Measurements from ENCODE around the gene EGFR. TPM values are rescaled to one million over a fixed set of nuclear protein-coding genes. Genes with fewer than 3 reads are reported as not detected.

Gene EGFR
- total RNA-seq, 1 experiment from 2014 or later, result 50.0 TPM

- TF ChIP-seq EZH2phosphoT487 (IDR thresholded peaks at IDR 0.05; ENCODE audit: borderline replicate concordance, low read length) (no peak), CTCF (conservative IDR thresholded peaks at IDR 0.05; ENCODE audit: low read depth, low read length) (no peak), EZH2 (IDR thresholded peaks at IDR 0.05; ENCODE audit: low read length, unreplicated experiment) (no peak)
- Histone ChIP-seq H3K79me2 (ENCODE audit: low read length) (peaks cover 81% of the 10 kb centered on the region), H2AFZ (ENCODE audit: low read length) (no peak overlapping the region), H3K36me3 (ENCODE audit: low read depth, low read length) (peaks cover 6% of the 10 kb centered on the region), H3K4me1 (ENCODE audit: insufficient read depth, low read length) (peaks cover 35% of the 10 kb centered on the region), H3F3A (ENCODE audit: low read length, unreplicated experiment) (peaks cover 2% of the 10 kb centered on the region), H3K4me3 (ENCODE audit: low read length) (no peak overlapping the region), H3K27ac (ENCODE audit: low read length) (no peak overlapping the region), H3K9ac (ENCODE audit: low read length) (no peak overlapping the region), H3K9me3 (ENCODE audit: low read length) (no peaks in the 10 kb centered on the region), H4K20me1 (ENCODE audit: low read length) (no peaks in the 10 kb centered on the region), H3K9me2 (replicated peaks; ENCODE audit: low read length) (no peaks in the 10 kb centered on the region), H3K4me2 (ENCODE audit: low read length) (no peak overlapping the region), H3K27me3 (ENCODE audit: low read length) (no peaks in the 10 kb centered on the region)
- ChIA-PET POLR2A (ENCODE audit: unreplicated experiment) (no interaction called here), CTCF (no interaction called here)
- DNase-seq (no peak), ATAC-seq (no peak)
- no TSS peak for BruUV-seq (replicated peaks)
- intact Hi-C loops (cut with micrococcal nuclease), result no loop called here
Measured at GRCh38 chr7:55082228-55082603, 63.4 kb downstream of the EGFR start.

DNA sequence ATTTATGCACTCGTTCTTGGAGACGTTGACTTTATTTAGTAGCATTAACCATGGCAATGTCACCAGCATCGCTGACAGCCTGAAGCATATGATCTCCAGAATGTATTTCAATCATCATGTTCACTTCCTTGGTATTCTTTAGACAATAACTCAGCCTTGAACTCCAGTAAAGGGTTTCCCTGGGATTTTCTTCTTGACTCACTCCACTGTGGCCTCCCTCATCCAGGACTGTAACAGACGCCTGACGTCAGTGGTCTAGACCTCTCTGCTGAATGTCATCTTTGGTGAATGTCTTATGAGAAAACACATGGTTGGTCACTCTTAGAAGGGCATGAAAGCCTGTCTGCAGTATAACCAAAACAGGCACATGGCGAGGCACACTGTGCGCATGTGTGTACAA, 64.4 kb downstream of the EGFR start:
- Histone ChIP-seq H3K4me3 (ENCODE audit: low read length) (no peak overlapping the region), H3K27ac (ENCODE audit: low read length) (no peak overlapping the region), H3K27me3 (ENCODE audit: low read length) (no peaks in the 10 kb centered on the region), H3K79me2 (ENCODE audit: low read length) (peaks cover 81% of the 10 kb centered on the region), H3K9me3 (ENCODE audit: low read length) (no peaks in the 10 kb centered on the region), H3K9ac (ENCODE audit: low read length) (no peak overlapping the region), H3K4me2 (ENCODE audit: low read length) (no peak overlapping the region), H2AFZ (ENCODE audit: low read length) (no peak overlapping the region), H3K4me1 (ENCODE audit: insufficient read depth, low read length) (peaks cover 44% of the 10 kb centered on the region), H3K36me3 (ENCODE audit: low read depth, low read length) (peaks cover 10% of the 10 kb centered on the region), H4K20me1 (ENCODE audit: low read length) (no peaks in the 10 kb centered on the region), H3K9me2 (replicated peaks; ENCODE audit: low read length) (no peaks in the 10 kb centered on the region), H3F3A (ENCODE audit: low read length, unreplicated experiment) (peaks cover 4% of the 10 kb centered on the region)
- CTCF ChIA-PET, result no interaction called here
- no peak for TF ChIP-seq EZH2 (IDR thresholded peaks at IDR 0.05; ENCODE audit: low read length, unreplicated experiment)
- no peak for TF ChIP-seq EZH2phosphoT487 (IDR thresholded peaks at IDR 0.05; ENCODE audit: borderline replicate concordance, low read length)
- no peak for TF ChIP-seq CTCF (conservative IDR thresholded peaks at IDR 0.05; ENCODE audit: low read depth, low read length)
- no peak for DNase-seq
- intact Hi-C loops (cut with micrococcal nuclease), result no loop called here
- ATAC-seq, result no peak
- BruUV-seq (replicated peaks), result no TSS peak
- POLR2A ChIA-PET (ENCODE audit: unreplicated experiment), result no interaction called here

DNA sequence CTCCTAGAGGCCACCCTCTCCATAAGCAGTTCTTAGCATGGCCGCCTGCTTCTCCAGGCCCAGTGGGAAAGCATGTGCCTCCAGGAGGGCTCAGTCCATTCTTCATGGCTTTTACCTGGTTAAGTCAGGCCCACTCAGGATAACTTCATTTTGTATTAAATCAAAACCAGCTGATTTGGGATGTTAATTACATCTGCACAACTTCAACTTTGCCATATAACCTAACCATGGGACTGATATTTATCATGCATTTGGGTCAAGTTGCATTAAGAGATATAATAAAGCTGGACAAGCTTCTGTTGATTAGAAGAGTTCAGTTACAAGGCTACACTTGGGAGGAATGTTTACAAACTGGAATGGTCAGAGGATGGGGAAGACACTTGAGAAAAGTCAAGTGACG, 65.5 kb downstream of the EGFR start:
- H3K27ac ChIP-seq (ENCODE audit: low read length), result no peak overlapping the region
- ATAC-seq, result no peak
- no peak overlapping the region for H3K4me2 ChIP-seq (ENCODE audit: low read length)
- H3K79me2 ChIP-seq (ENCODE audit: low read length), result peaks cover 89% of the 10 kb centered on the region
- no TSS peak for BruUV-seq (replicated peaks)
- H3K4me3 ChIP-seq (ENCODE audit: low read length), result no peak overlapping the region
- intact Hi-C loops (cut with micrococcal nuclease), result no loop called here
- ChIA-PET CTCF (no interaction called here), POLR2A (ENCODE audit: unreplicated experiment) (no interaction called here)
- peaks cover 44% of the 10 kb centered on the region for H3K4me1 ChIP-seq (ENCODE audit: insufficient read depth, low read length)
- H3F3A ChIP-seq (ENCODE audit: low read length, unreplicated experiment), result peaks cover 4% of the 10 kb centered on the region
- no peaks in the 10 kb centered on the region for H4K20me1 ChIP-seq (ENCODE audit: low read length)
- no peak overlapping the region for H2AFZ ChIP-seq (ENCODE audit: low read length)
- no peaks in the 10 kb centered on the region for H3K9me3 ChIP-seq (ENCODE audit: low read length)
- TF ChIP-seq EZH2phosphoT487 (IDR thresholded peaks at IDR 0.05; ENCODE audit: borderline replicate concordance, low read length), result no peak
- TF ChIP-seq CTCF (conservative IDR thresholded peaks at IDR 0.05; ENCODE audit: low read depth, low read length), result no peak
- H3K9ac ChIP-seq (ENCODE audit: low read length), result no peak overlapping the region
- H3K27me3 ChIP-seq (ENCODE audit: low read length), result no peaks in the 10 kb centered on the region
- no peaks in the 10 kb centered on the region for H3K9me2 ChIP-seq (replicated peaks; ENCODE audit: low read length)
- DNase-seq, result no peak
- peaks cover 10% of the 10 kb centered on the region for H3K36me3 ChIP-seq (ENCODE audit: low read depth, low read length)
